PFSK-1 (cell line): ENCODE data around the gene FAT1.

Source experiments
- POLR2AphosphoS5 ChIP-seq: IDR thresholded peaks from 2 replicates; pipeline ENCODE4 v1.6.1; 2012; ENCODE audit warnings: low read depth, mild to moderate bottlenecking, control low read depth, low read length, moderate library complexity
- TAF1 ChIP-seq: IDR thresholded peaks from 2 replicates; pipeline ENCODE4 v1.6.1; 2012; ENCODE audit warnings: low read length, control low read depth, borderline replicate concordance; ENCODE audit not compliant: insufficient read depth
- TF ChIP-seq, protein P1 (sequence below), 2 experiments: IDR thresholded peaks; 2 replicates each; pipeline versions ENCODE4 v1.6.1 to v1.8.0; 2011 to 2012; ENCODE audit warnings: low read depth in 2 of 2, low read length in 2 of 2, control low read depth in 1 of 2, inconsistent platforms in 1 of 2, mild to moderate bottlenecking in 1 of 2, moderate library complexity in 1 of 2; ENCODE audit not compliant: insufficient read depth in 1 of 2

DNA sequence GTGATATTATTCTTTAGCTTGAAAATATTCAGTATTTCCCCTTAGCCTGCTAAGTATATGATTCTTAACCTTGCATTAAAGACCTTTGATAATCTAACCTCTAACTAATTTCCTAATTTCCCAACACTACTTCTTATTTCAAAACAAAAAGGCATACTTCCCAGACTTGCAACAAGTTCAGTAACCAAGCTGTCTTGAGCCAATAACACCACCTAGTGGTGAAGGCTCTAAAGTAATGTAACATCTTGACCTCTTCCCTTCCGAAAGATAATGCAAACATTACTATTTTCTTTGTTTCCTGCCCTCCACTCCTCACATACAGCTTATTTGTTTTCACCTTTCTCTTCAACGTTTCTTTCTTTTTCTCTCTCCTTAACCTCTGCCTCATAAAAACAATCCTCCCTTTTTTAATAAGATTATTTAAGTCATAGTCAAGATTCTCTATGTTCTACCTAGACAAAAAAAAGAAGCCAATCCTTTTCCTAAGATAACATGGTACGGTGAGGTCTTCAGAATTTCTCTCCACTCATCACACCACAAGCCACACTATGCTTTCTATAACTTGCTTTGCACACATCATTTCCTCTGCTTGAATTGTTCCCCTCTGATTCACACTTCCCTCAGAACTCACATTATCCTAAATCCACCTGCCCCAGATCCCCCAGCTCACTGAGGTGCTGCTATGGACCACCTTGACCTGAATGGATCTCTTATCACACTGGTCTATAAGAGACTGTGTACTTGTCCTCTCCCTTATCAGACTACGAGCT lies 3.5 kb downstream of the FAT1 start:
- TF ChIP-seq TAF1 (no peak), POLR2AphosphoS5 (no peak)
- TF ChIP-seq, protein P1, sequence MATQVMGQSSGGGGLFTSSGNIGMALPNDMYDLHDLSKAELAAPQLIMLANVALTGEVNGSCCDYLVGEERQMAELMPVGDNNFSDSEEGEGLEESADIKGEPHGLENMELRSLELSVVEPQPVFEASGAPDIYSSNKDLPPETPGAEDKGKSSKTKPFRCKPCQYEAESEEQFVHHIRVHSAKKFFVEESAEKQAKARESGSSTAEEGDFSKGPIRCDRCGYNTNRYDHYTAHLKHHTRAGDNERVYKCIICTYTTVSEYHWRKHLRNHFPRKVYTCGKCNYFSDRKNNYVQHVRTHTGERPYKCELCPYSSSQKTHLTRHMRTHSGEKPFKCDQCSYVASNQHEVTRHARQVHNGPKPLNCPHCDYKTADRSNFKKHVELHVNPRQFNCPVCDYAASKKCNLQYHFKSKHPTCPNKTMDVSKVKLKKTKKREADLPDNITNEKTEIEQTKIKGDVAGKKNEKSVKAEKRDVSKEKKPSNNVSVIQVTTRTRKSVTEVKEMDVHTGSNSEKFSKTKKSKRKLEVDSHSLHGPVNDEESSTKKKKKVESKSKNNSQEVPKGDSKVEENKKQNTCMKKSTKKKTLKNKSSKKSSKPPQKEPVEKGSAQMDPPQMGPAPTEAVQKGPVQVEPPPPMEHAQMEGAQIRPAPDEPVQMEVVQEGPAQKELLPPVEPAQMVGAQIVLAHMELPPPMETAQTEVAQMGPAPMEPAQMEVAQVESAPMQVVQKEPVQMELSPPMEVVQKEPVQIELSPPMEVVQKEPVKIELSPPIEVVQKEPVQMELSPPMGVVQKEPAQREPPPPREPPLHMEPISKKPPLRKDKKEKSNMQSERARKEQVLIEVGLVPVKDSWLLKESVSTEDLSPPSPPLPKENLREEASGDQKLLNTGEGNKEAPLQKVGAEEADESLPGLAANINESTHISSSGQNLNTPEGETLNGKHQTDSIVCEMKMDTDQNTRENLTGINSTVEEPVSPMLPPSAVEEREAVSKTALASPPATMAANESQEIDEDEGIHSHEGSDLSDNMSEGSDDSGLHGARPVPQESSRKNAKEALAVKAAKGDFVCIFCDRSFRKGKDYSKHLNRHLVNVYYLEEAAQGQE (IDR thresholded peaks at IDR 0.05; ENCODE audit: insufficient read depth in 1 of 2, low read depth in 2 of 2, low read length in 2 of 2) = no peak
